Measurements from ENCODE around the gene LARP1.

- TF ChIP-seq ZC3H10 (CRISPR knock-in tag; IDR thresholded peaks at IDR 0.05) (no peak), ZNF565 (CRISPR knock-in tag; conservative IDR thresholded peaks at IDR 0.05; ENCODE audit: low read depth) (no peak)
Measured at GRCh38 chr5:154722936-154723335, 32.2 kb upstream of the LARP1 start.
